NCI-H1417 treated with DMSO at 0.1 percent for 48 hours (cell line): Measurements from ENCODE around the gene TAP2.
A peak's percentile ranks its signal among the peaks of the same experiment; 100 is the strongest.
"Not testable (repeated sequence)": the region's sequence is repeated elsewhere in the genome, so short reads cannot be mapped to it uniquely, and the experiment has no call there.

ENCODE experiments used
- DNase-seq: peaks from one replicate; lab custom pipeline; 2025; lab: John Stamatoyannopoulos, UW

The TAP2 gene

DNA sequence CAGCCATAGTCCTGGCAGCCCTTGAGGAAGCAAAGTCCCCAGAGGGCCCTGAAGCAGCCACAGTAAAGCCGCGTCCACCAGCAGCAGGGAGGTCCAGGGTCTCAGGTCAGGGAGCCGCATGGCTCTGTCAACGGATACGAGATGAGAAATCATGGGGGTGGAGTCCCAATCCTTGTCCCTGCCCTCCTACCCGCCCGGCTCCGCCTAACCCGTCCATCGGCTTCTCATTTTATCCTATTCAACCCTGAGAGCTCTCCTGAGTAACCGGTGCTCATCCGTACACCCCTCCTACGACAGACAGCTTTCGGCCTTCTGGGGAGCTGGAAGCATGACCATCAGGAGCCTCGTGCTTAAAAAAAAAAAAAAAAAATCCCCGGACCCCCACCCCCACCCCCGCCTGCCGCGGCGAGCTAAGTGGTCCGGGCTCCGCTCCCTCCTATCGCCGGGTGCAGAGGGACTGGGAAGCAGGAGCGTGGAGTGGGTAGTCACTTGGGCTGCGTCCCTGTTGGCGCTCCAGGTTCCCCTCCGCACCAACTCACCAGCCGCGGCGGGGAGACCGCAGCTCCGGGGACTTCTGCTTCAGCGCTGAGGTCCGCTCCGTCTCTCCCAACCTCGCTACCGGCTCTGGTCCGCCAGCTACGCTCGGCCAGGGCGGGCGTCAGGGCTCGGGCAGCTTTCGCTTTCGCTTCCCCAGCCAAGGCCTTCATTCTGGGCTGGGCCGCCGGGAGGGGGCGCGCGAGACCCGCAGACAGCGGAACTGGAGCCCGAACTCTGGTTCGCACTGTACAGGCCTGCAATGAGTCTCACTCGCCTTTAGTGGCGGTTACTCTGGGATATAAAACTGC lies at the start of gene TAP2:
Gene TAP2, minus strand, starts transcription at position 626 of the 845 bp plus-strand sequence. Its CDS starts 506 bp downstream, at position 120.
- peak; percentile 59 for DNase-seq

DNA sequence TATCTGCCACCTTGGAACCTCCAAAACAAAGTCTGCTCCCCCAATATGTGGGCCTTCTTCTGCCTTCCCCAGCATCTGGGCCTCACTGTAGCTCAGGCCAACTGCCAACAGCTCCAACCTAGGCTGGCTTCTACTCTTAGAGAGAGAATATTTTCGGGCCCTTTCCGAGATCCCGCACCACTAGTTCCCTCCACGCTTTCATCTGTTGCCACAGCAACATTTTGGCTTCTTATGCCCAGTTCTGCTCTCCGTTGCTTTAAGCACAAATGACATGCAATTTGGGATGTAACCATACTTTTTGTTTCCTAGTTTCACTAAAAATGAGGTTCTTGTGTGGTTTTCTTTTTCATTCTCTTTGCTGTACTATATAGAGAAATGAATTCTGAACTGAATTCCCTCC lies 49.1 kb upstream of the TAP2 start:
- no peak for DNase-seq

DNA sequence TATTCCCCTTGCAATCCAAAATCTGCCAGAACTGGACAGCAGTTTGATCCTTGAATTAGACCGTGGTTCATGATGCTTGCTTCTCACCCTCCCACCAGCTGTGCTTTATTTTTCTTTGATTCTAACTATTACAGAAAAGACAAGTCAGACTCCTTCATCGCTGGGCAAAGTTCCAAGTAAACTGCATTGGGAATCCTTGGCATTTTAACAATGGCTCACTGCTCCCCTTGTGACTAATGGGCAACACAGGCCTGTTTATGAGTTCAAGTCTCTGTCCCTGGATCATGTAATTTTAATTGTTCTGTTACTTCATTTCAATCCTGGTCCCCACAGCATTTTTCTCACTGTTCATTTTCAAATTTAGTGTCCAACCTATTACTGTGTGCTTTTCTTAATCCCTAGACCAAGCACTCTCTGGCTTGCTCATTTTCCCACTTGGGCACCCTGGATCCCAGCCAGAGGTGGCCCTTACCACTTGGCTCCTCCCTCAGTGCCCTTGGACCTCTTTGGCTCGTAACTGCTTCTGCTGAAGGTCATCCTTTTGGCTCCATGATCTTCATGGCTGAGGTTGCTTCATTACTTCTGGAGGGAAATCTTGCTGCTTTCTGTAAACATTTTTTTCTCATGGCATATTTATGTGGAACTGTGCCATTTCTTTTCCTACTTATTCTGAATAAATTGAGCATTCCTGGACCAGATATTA lies 48.3 kb upstream of the TAP2 start:
- no peak for DNase-seq

DNA sequence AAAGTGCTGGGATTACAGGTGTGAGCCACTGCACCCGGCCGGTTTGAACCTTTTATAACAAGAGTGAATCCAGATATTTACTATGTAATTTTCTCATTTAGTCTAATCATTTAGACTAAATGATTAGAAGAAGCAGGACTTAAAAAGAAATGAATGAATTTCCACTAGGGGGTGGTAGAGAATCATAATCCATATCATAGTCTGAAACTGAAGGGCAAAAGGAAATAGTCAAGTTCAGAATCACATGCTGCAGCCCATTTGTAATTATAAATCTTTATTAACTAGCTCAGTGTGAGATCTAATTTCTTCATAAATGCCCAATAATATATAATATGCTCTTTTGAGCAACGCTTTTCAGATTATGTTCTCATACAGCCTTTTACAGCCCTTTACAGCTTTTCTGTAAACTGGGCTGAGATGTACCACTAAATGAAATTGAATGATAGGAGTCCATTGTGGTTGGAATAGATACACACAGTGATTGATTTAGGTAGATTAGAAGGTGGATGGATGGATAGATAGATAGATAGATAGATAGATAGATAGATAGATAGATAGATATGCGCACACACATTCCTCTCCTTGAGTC lies 47.3 kb upstream of the TAP2 start:
- peak; percentile 13 for DNase-seq

DNA sequence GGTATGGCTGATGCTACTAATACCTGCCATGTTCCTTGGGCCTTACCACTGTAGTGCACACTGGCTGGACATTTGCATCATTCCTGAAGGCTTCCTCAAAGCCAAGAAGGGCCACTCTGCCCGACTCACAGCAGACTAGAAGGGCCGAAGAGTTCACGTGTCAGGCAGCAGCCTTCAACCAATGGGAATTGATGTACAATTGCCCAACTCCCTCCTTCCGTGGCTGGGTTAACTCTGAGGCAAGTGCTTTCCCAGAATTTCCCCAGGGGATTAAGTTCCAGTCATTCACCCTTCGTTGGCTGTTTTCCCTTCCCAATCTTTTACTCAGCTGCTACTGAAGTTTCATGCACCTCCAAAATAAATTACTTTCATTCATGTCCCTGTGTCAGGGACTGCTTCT lies 45.2 kb upstream of the TAP2 start:
- no peak for DNase-seq

DNA sequence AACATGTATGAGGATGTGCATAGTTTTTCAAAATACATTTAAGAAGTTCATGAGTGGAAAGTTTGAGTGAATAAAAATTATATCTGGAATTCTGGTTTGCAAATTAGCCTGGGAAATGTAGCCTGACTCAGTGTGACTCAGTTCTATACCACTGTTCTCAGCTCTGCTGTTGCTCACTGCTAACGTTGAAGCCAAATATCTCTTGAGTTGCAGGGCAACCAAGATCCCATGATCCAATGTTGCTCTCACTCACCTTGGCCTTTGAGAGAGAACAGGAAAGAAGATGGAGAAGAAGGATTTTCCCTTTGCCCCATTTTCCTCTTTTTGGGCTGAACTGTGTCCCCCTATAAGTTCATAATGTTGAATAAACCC lies 44.3 kb upstream of the TAP2 start:
- no peak for DNase-seq

DNA sequence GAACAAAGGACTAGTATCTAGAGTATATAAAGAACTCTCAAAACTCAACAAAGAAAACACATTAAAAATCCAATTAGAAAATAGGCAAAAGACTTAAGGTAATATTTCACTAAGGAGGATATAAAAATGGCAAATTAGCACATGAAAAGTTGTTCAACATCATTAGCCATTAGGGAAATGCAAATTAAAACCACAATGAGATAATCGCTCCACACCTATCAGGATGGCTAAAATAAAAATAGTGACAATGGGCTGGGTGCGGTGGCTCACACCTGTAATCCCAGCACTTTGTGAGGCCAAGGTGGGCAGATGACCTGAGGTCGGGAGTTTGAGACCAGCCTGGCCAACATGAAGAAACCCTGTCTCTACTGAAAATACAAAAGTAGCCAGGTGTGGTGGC lies 42.4 kb upstream of the TAP2 start:
- not testable (repeated sequence) for DNase-seq

DNA sequence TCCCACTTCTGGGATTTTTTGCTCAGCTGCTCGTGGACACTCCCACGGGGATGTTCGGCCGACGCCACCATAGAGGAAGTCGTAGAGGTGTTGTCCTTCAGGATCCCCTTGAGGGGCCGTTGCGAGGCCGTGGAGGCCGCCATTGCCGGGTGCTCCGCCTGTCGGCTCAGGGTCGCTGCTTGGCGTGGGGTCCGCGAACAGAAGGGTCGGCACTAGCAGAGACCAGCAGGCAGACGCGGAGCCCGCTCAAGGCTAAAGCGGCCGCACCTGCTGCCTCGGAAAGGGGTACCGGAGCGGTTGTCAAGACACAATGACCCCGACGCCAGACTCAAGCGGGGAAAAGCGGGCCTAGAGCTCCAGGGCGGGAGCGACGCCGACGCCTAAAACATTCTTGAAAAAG lies 41.2 kb upstream of the TAP2 start:
- no peak for DNase-seq

DNA sequence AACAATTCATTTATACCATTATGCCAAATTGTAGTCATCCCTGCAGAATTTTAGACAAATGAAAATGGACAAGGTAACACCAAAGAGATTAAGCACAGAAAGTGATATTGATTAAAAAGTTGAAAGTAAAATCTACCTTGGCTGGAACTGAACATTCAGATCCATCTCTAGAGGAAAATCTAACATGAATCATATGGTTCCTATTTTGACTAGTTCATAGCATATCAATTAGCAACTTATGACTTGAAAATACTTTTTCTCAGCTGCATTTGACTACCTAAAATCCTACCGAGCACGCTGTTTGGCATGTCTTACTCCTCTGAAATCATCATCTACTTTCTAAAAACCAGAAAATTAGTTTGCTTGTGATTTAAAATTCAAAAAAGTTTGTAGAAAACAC lies 38.1 kb upstream of the TAP2 start:
- DNase-seq: no peak

DNA sequence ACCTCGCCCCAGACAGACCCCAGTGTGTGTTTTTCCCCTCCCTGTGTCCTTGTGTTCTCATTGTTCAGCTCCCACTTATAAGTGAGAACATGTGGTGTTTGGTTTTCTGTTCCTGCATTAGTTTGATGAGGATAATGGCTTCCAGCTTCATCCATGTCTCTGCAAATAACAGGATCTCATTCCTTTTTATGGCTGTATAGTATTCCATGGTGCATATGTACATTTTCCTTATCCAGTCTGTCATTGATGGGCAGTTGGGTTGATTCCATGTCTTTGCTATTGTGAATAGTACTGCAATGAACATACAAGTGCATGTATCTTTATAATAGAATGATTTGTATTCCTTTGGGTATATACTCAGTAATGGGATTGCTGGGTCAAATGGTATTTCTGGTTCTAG lies 35.4 kb upstream of the TAP2 start:
- not testable (repeated sequence) for DNase-seq

DNA sequence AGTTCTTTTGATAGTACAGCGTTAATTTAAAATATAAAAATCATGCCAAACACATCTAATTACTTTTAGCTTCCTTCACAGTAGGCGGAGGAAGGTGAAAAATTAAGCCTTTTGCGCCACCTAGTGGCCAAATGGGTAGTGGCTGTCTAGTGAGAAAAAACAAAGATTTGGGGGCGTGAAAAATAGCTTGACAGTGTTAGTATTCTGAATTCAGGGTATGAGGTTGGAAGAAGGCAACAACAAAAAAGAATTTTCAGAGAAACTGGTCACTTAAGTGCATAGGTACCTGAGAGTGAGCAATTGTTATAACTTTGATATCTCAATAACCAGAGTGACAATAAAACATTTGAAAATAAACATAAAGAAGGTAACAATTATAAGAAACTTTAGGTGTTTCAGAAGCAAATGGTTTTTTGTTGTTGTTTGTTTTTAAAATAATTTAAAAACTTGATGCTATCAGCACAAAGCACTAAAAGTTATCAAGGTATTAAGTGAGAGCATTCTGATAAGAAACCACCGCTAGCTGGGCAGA lies 29.8 kb upstream of the TAP2 start:
- no peak for DNase-seq

DNA sequence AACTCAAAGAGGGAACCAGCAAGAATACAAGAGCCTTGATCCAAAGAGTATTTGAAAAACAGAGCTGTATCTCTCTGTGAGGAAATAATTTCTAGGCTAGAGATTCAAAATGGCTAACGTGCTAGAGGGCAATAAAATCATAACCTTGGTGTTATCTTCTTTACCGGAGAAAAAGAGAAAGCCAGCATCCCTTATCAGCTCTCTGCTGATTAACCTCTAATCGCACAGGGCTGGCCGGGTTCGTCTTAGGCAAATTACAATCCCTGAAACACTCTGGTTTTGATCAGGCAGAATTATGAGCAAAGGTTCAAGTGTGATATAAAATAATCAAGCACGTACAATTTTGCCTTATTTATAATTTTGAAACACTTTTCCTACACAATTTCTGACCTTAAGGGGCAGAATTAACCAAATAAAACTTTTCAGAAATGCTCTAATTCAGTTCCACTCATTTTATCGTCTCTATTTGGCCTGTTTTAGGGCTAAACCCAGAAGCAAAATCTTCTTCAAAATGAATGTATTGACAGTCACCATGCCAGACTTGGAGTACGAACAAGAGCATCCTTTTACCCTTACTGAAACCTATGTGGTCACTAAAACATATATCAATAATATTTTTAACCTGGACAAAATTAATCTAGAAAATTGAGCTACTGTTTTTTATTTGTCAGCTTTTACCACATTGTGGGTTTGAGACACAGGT lies 29.2 kb upstream of the TAP2 start:
- DNase-seq: no peak

DNA sequence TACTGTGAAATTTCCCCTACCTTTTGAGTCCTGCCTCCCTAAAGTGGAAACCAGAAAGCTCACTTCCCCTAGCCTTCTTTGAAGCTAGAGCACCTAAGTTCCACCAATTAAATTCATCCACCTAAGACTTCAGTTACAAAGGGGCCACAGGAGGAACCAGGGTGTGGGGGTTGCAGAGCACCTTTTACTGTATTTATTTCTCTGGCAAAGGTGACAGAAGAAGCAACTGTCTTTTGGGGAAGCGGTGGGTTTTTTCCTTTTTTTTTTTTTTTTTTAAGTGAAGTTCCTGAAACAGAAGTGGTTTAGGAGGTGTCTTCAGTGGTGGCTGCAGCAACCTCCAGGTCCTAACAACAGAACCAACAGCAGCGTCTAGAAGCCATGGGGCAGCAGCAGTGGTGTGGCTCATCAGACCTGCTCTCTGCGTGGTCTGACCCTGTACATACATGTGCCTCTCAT lies 28.5 kb upstream of the TAP2 start:
- DNase-seq: no peak

DNA sequence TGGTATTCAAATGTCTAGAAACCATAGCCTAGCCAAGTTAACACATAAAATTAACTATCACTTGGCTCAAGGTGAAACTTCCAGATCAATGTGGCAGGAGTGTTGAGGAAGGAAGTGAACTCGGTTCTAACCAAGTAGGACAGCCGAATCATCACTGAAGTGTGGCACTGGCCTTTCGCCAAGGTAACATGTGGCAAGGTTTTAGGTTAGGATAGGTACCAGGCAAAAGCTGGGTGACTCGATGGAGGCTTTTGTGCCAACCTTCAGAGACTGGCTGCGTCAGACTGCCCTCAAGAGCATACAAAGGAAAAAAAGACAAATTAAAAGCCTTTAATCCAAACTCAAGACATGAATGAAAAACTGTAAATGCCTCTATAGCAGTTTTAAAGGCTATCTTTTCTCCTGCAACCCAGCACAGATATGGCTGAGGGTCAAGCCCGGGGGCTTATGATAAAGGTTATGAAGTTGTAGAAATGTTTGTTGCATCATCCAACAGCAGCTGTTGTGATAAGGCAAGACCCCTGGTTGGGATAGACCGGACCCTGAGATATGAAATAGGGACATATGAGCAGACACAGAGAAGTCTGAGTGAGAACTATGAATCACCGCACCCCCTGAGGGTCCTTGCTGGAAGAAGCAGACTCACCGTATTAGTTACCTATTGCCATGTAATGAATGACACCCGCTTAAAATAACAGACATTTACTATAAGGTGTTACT lies 27.3 kb upstream of the TAP2 start:
- DNase-seq: no peak

DNA sequence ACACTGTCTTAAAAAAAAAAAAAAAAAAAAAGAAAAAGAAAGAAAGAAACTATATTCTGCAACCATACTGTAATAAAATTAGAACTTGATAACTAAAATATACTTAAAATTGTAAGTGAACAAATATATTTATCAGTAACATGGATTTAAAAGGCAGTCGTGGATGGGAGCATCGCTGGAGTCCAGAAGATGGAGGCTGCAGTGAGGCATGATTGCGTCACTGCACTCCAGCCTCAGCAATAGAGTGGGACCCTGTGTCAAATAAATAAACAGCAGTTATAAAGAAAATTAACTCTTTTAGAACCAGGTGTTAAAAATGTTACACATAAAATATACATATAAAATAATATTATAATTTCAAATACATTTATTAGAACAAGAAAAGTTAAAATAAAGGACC lies 24.2 kb upstream of the TAP2 start:
- no peak for DNase-seq

DNA sequence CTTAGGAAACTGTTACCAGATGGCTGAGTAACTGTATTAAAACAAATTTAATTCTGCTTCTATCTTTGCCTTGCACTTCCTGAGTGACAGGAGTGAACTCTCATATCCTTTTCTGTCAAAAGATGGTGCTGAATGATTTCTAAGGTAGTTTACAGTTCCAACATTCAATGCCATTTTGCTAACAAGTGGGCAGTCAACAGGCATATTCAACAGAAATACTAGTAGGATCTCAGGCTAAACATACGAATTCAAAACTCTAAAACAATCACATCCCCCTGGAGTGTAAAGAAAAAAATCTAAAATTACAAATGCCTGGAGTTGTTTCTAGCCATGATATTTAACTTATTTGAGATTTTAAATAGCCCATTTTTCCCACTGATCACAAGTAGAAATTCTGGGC lies 22.1 kb upstream of the TAP2 start:
- DNase-seq: no peak

DNA sequence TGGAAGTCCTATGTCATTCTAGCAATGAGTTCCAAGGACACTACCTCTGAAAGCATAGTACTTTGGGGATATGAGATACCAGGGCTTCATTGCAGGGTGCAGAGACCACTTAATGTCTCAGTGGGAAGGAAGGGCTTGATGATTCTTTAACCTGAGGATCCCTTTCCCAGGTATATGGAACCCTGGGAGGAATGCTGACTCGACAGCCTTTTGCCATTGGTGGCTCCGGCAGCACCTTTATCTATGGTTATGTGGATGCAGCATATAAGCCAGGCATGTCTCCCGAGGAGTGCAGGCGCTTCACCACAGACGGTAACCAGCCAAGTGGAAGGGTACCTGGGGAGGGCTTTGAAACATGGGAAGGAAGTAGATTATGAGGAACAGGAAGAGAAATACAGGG lies 19.7 kb upstream of the TAP2 start:
- DNase-seq: no peak

DNA sequence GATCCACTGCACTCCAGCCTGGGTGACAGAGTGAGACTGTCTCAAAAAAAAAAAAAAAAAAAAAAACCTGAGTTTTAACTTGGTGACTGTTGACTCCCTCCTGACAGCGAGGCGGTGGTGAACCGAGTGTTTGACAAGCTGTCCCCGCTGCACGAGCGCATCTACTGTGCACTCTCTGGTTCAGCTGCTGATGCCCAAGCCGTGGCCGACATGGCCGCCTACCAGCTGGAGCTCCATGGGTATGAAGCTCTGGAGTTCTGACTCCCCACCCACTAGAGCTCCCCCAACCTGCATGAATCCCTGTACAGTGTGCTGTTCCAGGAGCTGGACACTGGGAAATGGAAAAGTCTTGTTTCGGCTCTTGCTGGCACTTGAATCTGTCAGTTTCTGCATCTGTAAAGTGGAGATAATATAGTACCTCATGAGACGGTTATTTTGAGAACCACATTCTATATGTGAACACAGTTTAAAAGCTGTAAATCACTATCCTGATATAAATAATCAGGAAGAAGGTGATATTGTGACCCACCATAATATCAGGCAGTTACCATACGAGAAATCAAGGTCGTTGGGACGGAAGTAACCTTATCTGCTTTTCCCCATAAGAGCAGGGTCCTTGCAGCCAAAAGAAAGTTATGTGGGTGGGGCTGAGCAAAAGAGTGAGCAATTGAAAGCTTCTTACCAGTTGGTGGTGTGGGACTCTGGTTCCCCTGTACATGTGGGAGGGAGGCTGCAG lies 18.8 kb upstream of the TAP2 start:
- DNase-seq: no peak

DNA sequence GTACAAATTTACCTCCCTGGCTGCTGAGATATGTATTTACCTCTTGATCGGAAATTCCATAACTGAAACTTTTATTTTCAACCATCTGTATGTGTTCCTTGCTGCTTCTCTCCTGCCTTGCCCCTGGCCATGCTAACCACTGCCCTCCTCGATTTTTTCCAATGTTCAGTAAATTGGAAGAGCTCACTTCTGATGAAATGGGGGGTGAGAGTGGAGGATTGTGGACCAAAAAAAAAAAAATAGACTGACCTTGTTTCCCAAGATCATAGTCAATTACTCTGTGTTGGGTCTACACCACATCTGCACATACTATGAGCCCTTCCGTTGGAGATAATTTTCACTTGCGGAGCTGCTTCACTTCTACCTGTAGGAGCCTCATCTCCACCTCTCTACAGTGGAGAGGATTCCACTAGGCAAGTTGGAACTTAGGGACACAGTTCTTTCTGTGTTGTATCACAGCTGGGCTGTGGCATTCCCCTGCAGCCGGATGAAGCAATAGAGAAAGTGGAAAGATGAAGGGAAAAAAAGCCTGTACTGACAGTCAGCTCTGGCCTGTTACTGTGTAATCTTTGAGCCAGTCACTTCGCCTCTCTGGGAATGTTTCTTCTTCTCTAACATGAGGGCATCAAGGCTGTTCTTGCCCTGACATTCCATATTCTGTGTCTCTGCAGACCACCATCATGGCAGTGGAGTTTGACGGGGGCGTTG lies 17.1 kb upstream of the TAP2 start:
- DNase-seq: no peak
